Sciatic nerve (tissue), 2 donors: ENCODE measurements around the gene ZDHHC3. TPM values are rescaled to one million over a fixed set of nuclear protein-coding genes. Genes with fewer than 3 reads are reported as not detected.
A peak's percentile ranks its signal among the peaks of the same experiment; 100 is the strongest.

Source experiments
- ATAC-seq: fragments of 200-7000 bp; cut with Tn5 transposase; one replicate; pipeline ENCODE4 v1.9.1; 2020; ENCODE audit warnings: mild to moderate bottlenecking, moderate library complexity
- DNase-seq: peaks from one replicate; pipeline ENCODE4 v3.0.0-alpha.2; 2020; ENCODE audit warnings: low spot score
- intact Hi-C: fragments of 100-400 bp; cut with DNase I; formaldehyde crosslinking; loops from one replicate; pipeline ENCODE4 v1.14.2; 2022
- total RNA-seq: library from RNA; stranded (reverse); fragmentation: NEBNext Ultra II Directional; extraction: Animal tissue kit (Norgen Biotek cat#: 25700); gene quantifications from one replicate; pipeline ENCODE4 v1.2.1, GENCODE V29; 2021
- donor health status: DM: no; HTN: no; CAD: no.
- donor health status: DM: no; HTN: no; CAD: no.

The ZDHHC3 gene
- total RNA-seq, 1 donor from 2014 or later = 85.1 TPM

DNA sequence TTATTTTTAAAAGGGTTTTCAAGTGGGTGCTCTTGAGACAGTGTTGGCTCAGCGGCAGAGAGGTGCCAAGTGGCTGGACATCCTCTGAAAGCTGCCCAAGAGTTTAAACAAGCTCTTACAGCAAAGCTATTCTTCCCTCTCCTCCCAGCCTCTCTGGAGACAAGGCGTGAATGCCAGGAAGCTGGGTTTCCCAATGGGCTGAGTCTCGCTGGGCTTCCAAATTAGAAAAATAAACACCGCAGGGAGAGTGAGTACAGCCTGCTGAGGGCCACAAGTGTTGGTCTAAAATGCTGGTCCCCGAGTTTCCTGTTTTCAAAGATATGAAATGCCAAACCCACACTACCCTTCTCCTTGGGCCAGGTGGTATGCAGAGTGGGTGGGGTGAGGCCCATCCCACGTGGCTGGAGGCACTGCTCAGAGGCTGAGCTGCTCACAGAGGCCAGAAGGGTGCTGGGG is 36.4 kb downstream of the ZDHHC3 start:
- DNase-seq = no peak

DNA sequence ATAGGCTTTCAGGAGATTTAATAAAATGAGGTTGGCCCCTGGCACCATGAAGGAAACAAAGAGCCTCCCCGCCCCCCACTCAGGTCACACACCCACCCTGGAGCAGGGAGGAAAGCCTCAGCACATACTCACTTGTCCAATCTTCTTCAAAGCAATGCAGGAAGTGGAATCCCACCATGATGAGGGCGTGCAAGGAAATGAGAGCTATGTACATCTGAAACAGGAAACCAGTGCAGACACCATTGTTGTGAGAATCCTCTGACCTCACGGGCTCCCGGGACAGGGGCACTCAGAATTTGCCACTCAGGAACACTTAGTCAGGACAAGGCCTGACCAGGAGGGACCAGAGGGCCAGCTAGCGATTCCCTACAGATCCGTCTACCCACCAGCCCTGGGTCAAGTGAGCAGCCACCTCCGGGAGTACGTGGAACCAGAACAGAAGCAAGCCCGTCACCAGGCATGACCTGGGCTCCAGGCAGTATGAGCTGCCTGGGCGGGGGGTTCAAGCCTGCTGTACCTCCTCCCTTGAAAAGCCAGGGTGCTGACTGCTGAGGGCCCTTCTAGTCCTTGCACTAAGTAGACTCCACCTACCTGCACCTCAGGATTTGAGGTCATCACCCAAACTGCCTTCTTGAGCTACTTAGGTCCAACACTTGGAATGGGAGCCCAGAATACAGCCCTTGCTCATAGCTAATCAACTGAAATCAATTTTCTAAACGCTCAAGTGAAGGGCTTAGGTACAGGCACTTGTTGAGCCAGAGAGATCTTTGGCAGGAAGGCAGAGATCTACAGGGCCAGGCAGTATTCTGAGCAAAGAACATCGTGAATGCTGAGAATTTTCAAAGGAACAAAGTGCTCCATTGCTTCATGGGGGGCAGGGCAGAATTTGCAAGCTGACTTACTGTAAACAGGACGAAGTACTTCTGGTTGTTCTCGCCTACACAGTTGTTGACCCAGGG is 42.7 kb downstream of the ZDHHC3 start:
- no peak for DNase-seq
- intact Hi-C loops = no loop called here
- no peak for ATAC-seq

More for the DNA sequence above, 36.4 kb downstream of the ZDHHC3 start:
- ATAC-seq = no peak
- intact Hi-C loops = no loop called here

DNA sequence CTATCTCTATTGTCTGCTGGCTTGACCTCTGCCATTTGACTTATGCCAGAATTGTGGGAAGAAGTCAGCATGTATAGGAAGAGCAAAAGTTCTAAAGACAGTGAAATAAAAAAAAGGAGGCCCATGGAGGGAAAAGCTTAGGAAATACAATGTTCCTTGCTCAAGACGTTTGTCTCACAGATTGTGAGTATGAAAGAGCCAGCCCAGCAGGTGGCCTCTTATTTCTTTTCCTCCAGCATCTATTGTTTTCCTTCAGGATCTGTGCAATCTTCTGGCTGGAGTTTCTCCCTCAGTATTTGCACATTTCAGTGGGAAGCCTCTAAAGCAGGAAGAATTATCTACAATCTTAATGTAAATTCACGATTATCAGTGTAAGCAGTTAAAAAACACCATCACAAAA is 43.7 kb downstream of the ZDHHC3 start:
- ATAC-seq (no peak), DNase-seq (no peak)
- intact Hi-C loops = no loop called here

DNA sequence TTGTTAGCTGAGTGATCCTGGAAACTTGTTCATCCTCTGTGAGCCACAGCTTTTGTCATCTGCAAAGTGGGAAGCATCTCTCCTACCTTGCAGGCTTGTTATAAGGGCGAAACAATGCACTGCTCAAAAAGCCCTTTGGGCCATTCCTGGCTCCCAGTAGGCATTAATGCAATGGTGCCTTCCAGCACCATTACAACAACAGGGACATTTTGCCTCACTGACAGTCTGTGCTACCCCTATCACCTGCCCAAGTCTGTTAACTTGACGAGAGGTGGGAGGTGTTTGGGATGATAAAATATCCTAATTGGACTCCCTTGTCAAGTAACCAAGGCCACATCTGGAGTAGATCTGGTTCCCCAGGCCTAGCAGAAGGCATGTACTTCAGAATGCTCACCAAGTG is 44.2 kb downstream of the ZDHHC3 start:
- intact Hi-C loops = no loop called here
- no peak for DNase-seq
- no peak for ATAC-seq

DNA sequence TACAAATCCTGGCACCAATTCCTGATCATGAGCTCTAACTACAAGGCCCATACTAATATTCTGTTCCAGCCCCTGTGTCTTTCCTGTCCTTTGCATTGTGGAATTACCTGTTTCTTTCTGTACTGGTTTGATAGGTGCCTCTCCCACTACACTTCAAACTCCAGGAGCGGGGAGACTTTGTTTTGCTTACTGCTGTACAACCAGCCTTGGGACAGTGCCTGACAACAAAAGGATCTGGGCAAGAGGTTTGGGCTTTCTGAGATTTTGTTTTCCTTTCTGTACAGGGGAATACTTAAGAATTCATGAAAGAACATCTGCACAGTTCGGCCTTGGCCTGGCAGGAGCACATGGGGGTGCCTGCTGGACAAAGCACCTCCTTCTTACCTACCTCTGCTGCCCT is 45.1 kb downstream of the ZDHHC3 start:
- DNase-seq (no peak), ATAC-seq (no peak)
- intact Hi-C loops = no loop called here

DNA sequence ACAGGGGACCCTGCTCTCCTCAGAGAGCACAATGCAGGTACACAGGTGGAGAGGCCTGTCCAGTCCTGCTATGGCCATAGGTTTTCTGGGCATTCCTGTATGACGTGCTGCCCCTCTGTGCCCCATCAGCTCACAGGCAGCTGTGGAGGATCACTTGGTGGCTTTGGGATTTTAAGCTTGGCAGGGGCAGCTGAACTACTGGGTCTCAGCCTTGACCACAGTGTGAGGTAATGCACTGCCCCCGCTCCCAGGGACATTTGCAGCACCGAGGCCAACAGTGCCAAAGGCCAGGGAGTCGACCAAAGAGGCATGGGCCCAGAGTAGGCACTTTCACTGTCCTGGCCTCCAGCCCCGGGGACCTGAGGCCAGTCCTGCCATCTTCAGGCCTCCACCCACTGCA is 46.2 kb downstream of the ZDHHC3 start:
- intact Hi-C loops = no loop called here
- ATAC-seq (no peak), DNase-seq (no peak)

DNA sequence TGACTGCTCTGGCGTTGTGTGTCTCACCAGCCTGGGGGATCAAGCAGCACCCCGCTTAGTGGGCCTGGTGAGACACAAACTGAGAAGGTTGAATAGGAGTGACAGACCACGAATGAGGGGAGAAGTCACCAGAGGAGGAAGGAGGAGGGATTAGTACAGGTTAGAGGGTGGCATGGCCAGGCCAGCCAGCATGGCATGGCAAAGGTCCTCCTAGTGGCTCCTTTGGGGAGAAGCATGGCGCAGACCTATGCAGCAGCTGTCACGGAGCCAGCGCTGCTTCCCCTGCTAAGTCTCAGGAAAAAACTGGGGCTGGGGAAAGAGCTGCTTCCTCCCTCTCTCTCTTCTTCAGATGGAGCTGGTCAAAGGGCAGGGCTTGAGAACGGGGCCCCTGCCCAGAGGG is 48.6 kb downstream of the ZDHHC3 start:
- intact Hi-C loops = no loop called here
- ATAC-seq (no peak), DNase-seq (no peak)

DNA sequence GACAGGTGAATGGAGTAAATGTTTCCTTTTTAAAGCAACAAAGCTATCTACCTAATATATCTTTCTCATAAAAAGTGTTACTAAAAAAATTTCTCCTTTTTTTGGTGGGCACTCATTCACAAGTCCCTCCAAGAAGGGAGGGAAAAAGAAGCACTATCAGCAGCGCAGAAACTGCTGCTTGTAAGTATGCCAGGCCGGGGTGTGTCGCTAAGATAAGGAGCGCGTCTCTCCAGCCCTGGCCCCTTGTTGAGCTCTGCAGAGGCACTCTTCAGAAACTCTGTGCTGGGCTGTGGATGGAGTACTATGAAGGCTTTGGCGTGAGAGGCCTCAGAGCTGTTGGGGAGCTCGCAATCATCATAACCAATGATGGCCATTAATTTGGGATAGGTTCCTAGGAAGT is 49.1 kb downstream of the ZDHHC3 start:
- ATAC-seq = no peak
- intact Hi-C loops = no loop called here
- no peak for DNase-seq

DNA sequence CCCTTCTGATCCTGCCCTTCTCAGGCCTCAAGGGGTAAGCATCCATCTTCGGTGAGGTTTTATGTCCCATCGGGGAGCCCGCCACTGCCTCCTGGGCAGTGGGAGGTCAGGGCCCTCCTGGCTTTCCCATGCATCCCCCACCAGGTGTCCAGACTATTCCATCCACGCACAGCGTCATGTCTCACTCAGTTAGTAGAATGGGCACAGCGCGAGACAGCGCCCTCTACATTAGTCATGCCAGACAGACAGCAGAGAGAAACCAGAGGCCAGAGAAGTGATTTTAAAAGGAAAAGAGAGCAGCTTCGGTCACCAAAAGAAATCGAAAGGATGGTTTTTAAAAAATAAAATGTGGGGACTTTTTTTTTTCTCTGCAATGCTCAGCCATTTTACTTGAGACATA is 49.8 kb downstream of the ZDHHC3 start:
- no peak for ATAC-seq
- no peak for DNase-seq
- intact Hi-C loops = no loop called here

DNA sequence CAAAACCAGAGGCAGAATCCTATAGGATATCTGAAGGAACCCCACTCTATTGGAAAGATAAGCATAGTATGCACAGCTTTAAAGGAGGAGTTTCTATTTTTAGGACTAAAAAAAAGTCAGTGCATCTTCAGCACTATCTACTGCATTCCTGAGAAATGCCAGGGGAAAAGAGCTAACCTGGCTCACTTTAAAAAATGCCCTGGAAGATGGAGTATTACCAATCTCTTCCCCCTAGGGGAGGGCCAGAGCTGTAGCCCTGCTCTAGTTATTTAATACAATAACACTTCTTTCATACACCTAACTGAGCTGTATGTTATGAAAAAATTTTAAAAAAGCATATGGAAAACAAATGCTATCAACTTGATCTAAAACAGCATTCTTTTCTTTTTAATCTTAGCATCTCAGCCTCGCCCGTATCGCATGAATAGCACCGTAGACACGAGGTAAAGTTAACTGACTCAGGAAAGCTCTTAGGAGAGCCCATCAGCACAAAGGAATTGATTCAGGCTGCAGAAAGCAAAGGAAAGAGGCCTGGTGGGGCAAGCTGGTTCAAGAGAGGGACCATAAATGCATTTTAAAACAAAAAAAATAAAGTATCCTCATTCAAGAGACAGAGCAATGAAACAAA is 51.4 kb downstream of the ZDHHC3 start:
- intact Hi-C loops = no loop called here
- no peak for DNase-seq
- ATAC-seq = no peak

DNA sequence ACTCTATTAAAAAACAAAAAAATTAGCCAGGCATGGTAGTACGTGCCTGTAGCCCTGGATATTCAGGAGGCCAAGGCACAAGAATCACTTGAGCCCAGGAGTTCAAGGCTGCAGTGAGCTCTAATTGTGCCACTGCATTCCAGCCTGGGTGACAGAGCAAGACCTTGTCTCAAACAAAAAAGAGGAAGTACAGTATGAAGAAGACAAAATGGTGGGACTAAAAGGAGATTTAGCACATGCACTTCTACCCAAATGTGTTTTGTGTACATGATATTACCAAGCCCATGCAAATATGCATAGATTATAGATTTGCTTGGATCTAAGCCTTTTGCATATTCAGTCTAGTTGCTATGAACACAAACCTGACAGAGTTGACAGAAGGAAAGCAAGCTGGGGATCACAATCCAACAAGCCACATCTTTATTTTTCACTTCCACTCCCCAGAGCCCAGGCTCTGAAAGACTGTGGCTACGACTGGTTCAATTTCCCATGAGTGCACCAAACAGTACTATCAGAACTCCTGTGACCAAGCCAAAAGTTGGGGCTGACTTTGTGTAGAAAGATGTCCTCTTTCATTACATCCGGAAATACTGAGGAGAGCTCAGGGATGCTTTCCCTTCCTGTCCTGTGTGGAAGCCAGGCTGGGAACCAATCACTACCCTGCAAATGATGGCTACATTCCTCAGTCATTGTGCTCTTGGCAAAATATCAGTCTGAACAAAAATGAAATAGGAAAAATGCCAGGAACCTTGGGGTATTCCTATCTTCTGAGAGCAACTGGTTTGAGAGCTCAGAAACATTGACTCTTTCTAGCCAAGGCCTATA is 52.1 kb downstream of the ZDHHC3 start:
- intact Hi-C loops = no loop called here
- ATAC-seq (no peak), DNase-seq (no peak)

DNA sequence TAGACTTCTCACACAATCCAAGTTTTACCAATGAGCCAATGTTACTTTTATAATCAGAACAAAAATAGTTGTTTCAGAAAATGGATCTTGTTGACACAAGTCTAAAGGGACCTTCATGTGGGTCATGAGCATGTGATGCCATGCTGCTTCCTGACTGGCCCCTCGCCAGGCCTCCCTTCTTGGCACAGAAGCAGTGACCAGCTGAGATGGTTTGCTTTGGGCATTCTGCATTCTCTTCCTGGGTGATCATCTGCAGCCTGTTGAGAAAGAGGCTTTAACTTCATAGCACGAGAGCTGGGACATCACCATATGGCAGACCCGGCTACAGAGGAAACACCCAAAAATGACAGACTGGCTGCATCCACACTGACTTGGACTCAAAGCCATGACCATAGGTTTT is 55.9 kb downstream of the ZDHHC3 start:
- ATAC-seq (no peak), DNase-seq (no peak)
- intact Hi-C loops = no loop called here

DNA sequence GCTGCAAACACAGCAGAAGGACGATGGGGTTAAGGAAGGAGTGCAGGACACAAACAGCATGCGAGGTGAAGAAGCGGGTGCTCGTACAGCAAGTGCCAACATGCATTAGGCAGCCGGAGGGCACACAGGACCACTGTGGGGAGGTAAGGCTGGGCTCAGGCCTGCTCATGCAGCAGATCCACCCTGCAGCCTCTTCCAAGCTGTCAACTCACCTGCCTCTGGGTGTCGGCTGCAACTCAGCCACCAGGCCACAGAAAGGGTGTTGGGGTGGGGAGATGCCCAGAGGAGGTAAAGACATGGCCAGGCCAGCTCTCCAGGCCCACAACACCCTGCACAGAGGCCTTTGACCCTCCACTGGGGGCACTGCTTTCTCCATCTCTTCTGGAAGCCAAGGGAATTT is 57.4 kb downstream of the ZDHHC3 start:
- ATAC-seq (no peak), DNase-seq (no peak)
- intact Hi-C loops = no loop called here

DNA sequence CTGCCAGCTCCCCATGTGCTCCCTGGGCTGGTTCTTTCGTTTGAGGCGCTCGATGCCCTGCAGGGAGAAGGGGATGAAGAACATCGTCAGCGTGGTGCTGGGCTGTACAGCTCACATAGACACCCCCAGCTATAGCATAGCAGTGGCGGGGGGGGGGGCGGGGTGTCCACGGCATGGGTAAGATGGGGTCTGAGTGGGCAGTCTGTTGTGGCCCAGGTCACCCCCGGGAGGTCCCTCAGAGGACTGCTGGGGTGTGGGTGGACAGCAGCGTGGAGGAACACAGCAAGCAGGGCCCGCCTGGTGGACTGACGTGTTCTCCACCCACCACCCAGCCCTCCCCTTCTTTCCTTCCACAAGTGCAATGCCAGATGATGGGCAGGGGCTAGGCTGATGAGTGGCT is 57.9 kb downstream of the ZDHHC3 start:
- intact Hi-C loops = no loop called here
- no peak for ATAC-seq
- no peak for DNase-seq

DNA sequence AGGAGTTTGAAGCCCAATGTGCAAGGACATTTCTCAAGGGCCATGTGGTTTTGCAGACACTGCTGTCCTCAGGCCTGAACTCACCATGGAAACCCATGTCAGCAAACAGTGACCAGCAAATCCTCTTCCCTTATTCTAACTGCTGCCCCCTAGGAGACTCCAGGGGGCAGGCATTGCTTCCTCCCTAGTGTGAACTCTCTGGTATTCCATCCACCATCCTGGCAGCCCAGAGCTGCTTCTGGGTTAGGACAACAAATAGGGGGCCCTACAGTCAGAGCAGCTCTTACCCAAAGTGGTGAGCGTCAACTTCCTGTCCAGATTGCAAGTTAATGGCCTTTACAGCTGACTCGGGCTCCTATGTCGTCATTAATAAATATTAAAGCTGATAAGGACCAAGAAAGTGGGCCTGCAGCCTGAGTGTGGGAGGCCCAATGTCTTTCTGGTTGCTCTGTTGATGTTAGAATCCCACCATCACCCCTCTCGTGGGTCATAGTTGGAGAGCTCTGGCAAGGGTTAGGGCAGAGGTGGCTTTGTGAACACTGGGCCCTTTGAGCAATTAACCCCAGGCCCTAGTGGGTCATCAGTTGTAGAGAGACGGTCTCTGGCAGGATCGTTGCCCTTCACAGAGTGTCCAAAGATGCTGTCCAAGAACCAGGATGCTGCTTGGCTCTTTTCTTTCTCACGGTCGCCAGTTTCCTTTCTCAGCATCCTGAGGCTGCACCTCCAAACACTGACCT is 60.1 kb downstream of the ZDHHC3 start:
- ATAC-seq (no peak), DNase-seq (no peak)
- intact Hi-C loops = no loop called here

DNA sequence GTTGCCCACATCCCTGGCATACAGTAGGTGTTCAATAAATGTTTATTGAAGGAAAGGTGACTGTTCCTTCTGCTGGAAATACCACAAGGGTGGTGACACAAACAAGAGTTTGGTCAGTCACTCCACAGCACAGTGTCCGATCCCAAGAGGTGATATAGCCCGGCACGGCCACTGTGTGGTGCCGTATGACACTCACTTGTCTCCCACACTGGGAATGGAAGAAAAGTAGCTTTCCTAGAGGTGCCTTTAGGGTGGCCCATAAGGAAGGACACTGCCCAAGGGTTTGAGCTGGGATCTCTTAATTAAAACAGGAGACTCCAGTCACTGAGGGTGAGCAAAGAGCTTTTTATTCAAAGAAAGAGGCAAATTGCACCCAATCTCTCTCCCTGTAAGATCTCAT is 61.0 kb downstream of the ZDHHC3 start:
- intact Hi-C loops = no loop called here
- peak; percentile 52 for ATAC-seq
- no peak for DNase-seq

DNA sequence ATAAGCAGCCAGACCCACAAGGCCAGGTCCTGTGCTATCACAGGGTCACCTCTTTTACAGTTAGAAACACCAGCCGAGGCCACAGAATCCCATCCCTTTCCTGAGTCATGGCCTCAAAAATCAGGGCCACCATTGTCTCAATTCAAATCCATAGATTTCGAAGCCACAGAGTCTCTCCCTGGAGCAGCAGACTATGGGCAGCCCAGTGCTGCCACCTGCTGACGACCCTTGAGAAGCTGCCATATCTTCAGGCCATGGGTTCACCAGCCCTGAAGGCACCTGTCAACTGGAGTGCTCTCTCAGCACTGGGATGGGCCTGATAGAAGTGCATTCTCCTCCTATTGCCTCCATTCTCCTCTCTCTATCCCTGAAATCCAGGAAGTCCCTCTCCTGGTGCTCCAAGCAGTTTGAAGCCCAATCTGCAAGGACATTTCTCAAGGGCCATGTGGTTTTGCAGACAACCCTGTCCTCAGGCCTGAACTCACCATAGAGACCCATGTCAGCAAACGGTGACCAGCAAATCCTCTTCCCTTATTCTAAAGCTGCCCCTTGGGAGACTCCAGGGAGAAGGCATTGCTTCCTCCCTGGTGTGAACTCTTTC is 62.0 kb downstream of the ZDHHC3 start:
- ATAC-seq (peak; percentile 60), DNase-seq (peak; percentile 74)
- intact Hi-C loops = no loop called here

DNA sequence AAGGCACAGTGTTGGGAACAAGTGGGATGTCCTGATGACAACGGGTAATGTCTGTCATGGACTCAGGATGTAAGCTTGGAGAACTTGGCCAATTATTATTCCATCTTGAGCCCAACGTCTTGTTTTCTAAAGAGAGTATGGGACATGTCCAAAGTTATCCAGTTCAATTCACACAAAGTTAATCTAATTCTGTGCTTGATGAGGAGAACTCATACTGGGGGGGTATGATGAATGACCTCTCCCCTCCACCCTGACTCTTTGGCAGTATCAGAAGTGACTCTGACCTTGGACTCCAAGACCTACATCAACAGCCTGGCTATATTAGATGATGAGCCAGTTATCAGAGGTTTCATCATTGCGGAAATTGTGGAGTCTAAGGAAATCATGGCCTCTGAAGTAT is 65.3 kb downstream of the ZDHHC3 start:
- intact Hi-C loops = no loop called here
- ATAC-seq (no peak), DNase-seq (no peak)

DNA sequence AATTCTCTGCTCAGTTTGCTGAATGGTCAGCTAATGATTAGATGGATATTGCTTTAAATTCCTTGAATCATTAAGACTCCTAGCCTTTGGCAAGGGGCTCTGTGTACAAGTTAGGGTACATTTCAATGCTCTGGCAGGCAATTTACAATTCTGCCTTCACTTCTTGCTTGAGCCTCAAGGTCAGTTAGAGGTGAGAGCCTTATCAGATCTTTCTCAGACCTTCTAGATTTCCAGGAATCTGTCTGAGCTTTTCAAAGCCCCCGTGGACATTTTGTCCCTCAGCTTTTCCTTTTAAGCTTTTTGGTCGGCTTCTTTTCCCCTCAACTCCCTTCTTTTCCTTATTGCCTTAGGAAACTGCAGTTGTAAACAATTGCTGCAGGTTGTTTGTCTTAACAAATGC is 66.9 kb downstream of the ZDHHC3 start:
- DNase-seq (no peak), ATAC-seq (no peak)

More for the DNA sequence above, 66.9 kb downstream of the ZDHHC3 start:
- intact Hi-C loops = no loop called here
